B cell (primary cell): Measurements from ENCODE around the gene NRXN2. TPM values are rescaled to one million over a fixed set of nuclear protein-coding genes. Genes with fewer than 3 reads are reported as not detected.

Experiments
- ATAC-seq: fragments of 200-7000 bp; cut with Tn5 transposase; one replicate; pipeline ENCODE4 v1.10.0; 2021; ENCODE audit warnings: low read depth, mild to moderate bottlenecking, moderate number of reproducible peaks, moderate library complexity
- CTCF ChIA-PET: fragments of 350-600 bp; sonication (Branson Sonifier 250); formaldehyde crosslinking; loops from one replicate; lab custom pipeline; 2021; ENCODE audit warnings: antibody characterized with exemption, inconsistent platforms; lab: Charles Lee
- POLR2A ChIA-PET: fragments of 350-600 bp; sonication (Branson Sonifier 250); formaldehyde crosslinking; loops from one replicate; lab custom pipeline; 2021; ENCODE audit warnings: antibody characterized with exemption; lab: Charles Lee
- DNase-seq: peaks from one replicate; pipeline ENCODE4 v3.0.0; 2013
- H2AFZ ChIP-seq: 2 replicates; pipeline ENCODE4 v1.6.1; 2012; ENCODE audit warnings: mild to moderate bottlenecking, low read depth, low read length; ENCODE audit not compliant: insufficient read depth, poor library complexity, severe bottlenecking
- H3K27ac ChIP-seq, 2 donors: 1 replicate in 1 of 2; 2 replicates in 1 of 2; pipeline ENCODE4 v1.5.1; 2012 to 2013; ENCODE audit warnings: low read length in 2 of 2, mild to moderate bottlenecking in 2 of 2, moderate library complexity in 1 of 2
- H3K27me3 ChIP-seq, 4 experiments: fragments of 200-600 bp in 1 of 4; sonication (generic) in 1 of 4; replicated peaks in 1 of 4; 1 replicate in 2 of 4; 2 replicates in 2 of 4; pipeline versions ENCODE4 v1.6.1 to v1.7.0; 2013 to 2016; ENCODE audit warnings: low read length in 3 of 4, mild to moderate bottlenecking in 2 of 4, mixed read lengths in 1 of 4, moderate library complexity in 1 of 4; ENCODE audit not compliant: insufficient read depth in 4 of 4, control insufficient read depth in 3 of 4; ENCODE audit errors: control extremely low read depth in 1 of 4
- H3K36me3 ChIP-seq, 2 experiments: replicated peaks in 1 of 2; 1 replicate in 1 of 2; 2 replicates in 1 of 2; pipeline versions ENCODE4 v1.6.1 to v1.7.1; 2013; ENCODE audit warnings: low read length in 1 of 2; ENCODE audit not compliant: insufficient read depth in 2 of 2, control insufficient read depth in 1 of 2; ENCODE audit errors: control extremely low read depth in 1 of 2, extremely low read depth in 1 of 2
- H3K4me1 ChIP-seq, 2 donors: fragments of 200-600 bp in 1 of 2; sonication (generic) in 1 of 2; 1 replicate in 1 of 2; 2 replicates in 1 of 2; pipeline versions ENCODE4 v1.5.1 to v1.6.1; 2013 to 2017; ENCODE audit warnings: low read length in 2 of 2; ENCODE audit not compliant: control insufficient read depth in 2 of 2, insufficient read depth in 2 of 2
- H3K4me2 ChIP-seq: replicated peaks from 2 replicates; pipeline ENCODE3; 2012; ENCODE audit warnings: mild to moderate bottlenecking, low read depth, low read length; ENCODE audit not compliant: poor library complexity, severe bottlenecking
- H3K4me3 ChIP-seq, 5 experiments: fragments of 200-600 bp in 1 of 5; sonication (generic) in 1 of 5; 1 replicate in 3 of 5; 2 replicates in 2 of 5; pipeline versions ENCODE4 v1.5.1 to v1.7.0; 2011 to 2016; ENCODE audit warnings: low read length in 4 of 5, mild to moderate bottlenecking in 4 of 5, low read depth in 2 of 5, control low read depth in 1 of 5, moderate library complexity in 1 of 5; ENCODE audit not compliant: insufficient read depth in 1 of 5; ENCODE audit errors: control extremely low read depth in 1 of 5, extremely low read depth in 1 of 5
- H3K79me2 ChIP-seq: fragments of 200-600 bp; sonication (generic); one replicate; pipeline ENCODE4 v1.6.0; 2016; ENCODE audit warnings: low read length; ENCODE audit not compliant: control insufficient read depth, insufficient read depth
- H3K9ac ChIP-seq: fragments of 200-600 bp; sonication (generic); 2 replicates; pipeline ENCODE4 v1.6.1; 2017; ENCODE audit warnings: mild to moderate bottlenecking, low read length, moderate library complexity
- H3K9me3 ChIP-seq, 3 donors: one replicate each; pipeline versions ENCODE4 v1.6.1 to v1.7.1; 2013; ENCODE audit warnings: low read length in 2 of 3; ENCODE audit not compliant: control insufficient read depth in 2 of 3, insufficient read depth in 1 of 3; ENCODE audit errors: control extremely low read depth in 1 of 3
- H4K20me1 ChIP-seq: 2 replicates; pipeline ENCODE4 v1.6.0; 2012; ENCODE audit warnings: mild to moderate bottlenecking, low read length; ENCODE audit not compliant: insufficient read depth, control insufficient read depth, poor library complexity, severe bottlenecking
- H3K27ac Mint-ChIP-seq: one replicate; pipeline ENCODE4 v1.8.0; 2021; ENCODE audit warnings: mixed read lengths
- H3K27me3 Mint-ChIP-seq: one replicate; pipeline ENCODE4 v1.8.0; 2021; ENCODE audit warnings: mixed read lengths
- H3K4me1 Mint-ChIP-seq: one replicate; pipeline ENCODE4 v1.8.0; 2021; ENCODE audit warnings: mixed read lengths
- H3K4me3 Mint-ChIP-seq: one replicate; pipeline ENCODE4 v1.8.0; 2021; ENCODE audit warnings: mixed read lengths
- H3K9me3 Mint-ChIP-seq: one replicate; pipeline ENCODE4 v1.8.0; 2022; ENCODE audit warnings: mixed read lengths; ENCODE audit not compliant: insufficient read depth
- CTCF ChIP-seq: fragments of 200-600 bp; IDR thresholded peaks from one replicate; pipeline ENCODE4 v1.8.0; 2022; ENCODE audit warnings: antibody characterized with exemption, mild to moderate bottlenecking
- EZH2 ChIP-seq: IDR thresholded peaks from 2 replicates; pipeline ENCODE4 v1.6.1; 2012; ENCODE audit warnings: borderline replicate concordance, low read depth, mild to moderate bottlenecking, moderate library complexity, low read length; ENCODE audit not compliant: insufficient read depth, poor library complexity, severe bottlenecking
- WGBS: methylation state at CpG from one replicate; pipeline ENCODE4 v1.1.5; 2013; ENCODE audit warnings: missing lambda C conversion rate; ENCODE audit not compliant: insufficient coverage; 5-methylcytosine and 5-hydroxymethylcytosine counted together
- intact Hi-C: fragments of 100-400 bp; cut with micrococcal nuclease; formaldehyde crosslinking; loops from one replicate; pipeline ENCODE4 v1.10.0; 2022
- polyA plus RNA-seq: library from polyadenylated mRNA; depleted of rRNA; stranded (reverse); fragments of >200 nt; gene quantifications from 2 replicates; pipeline ENCODE4 v1.2.3, GENCODE V29; 2012
- total RNA-seq, 2 donors: library from RNA; stranded (reverse); fragments of 120-200 nt in 1 of 2; gene quantifications; 1 replicate in 1 of 2; 2 replicates in 1 of 2; pipeline versions ENCODE4 v1.2.3 to v1.2.4, GENCODE V29; 2013 to 2022

Gene NRXN2
- total and polyA plus RNA-seq, 2 donors (not counting 1 experiment from before 2014, with no cell fraction given) = 0.01 to 0.52 TPM

DNA sequence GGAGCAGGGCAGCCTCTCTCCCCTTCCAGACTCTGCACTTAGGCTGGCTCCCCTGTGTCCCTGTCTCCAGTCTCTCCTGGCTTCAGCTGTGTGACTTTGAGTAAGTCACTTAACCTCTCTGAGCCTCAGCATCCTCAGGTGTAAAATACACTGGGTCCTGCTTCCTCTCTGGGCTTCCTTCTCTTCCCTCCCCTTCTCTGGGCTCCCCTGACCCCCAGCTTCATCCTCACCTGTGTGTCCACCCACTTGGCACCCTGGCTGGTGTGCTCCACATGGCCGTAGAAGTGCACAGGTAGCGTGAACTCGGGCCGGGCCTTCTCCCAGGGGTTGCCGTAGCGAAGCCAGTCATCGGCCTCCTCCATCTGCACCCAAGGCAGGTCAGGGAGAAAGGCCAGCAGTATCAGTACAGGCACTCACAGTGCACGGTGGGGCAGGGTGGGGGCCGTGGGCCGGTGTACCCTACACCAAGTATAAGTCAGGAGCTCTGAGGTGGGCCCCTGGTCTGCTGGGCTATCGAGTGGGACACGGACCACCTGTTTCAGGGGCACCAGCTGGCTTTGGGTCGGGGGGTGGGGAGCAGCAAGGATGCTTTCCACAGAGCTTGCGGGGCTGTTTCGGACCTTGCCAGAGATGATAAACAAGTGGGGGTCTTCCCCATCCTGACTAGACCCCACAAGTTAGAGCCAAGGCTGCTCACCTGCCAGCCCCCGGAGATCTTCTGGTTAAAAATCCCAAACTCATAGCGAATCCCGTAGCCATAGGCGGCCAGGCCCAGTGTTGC, 34.7 kb upstream of the NRXN2 start:
- TF ChIP-seq EZH2 = no peak
- no peak for TF ChIP-seq CTCF
- Mint-ChIP-seq H3K27me3 (no peaks in the 10 kb centered on the region), H3K4me3 (no peak overlapping the region)

More for the DNA sequence above, 34.7 kb upstream of the NRXN2 start:
- no peak overlapping the region for H3K4me3 ChIP-seq
- peaks cover 31 to 46% of the 10 kb centered on the region in 2 donors for H3K4me1 ChIP-seq
- no peak overlapping the region for H3K9ac ChIP-seq
- no peak overlapping the region for H2AFZ ChIP-seq
- no peaks in the 10 kb centered on the region for H4K20me1 ChIP-seq
- Mint-ChIP-seq H3K27ac (peak overlapping the region; percentile 67), H3K9me3 (no peaks in the 10 kb centered on the region), H3K4me1 (peaks cover 42% of the 10 kb centered on the region)
- intact Hi-C loops = no loop called here
- no peaks in the 10 kb centered on the region for H3K27me3 ChIP-seq
- H3K36me3 ChIP-seq = peaks cover 0 to 26% of the 10 kb centered on the region in 2 experiments
- no peak overlapping the region for H3K4me2 ChIP-seq
- CTCF ChIA-PET = interaction anchor here (2.0 kb wide), 1 partner anchor 11 kb away, joined by 5 read pairs; no protein-coding TSS in a partner anchor
- H3K9me3 ChIP-seq = no peaks in the 10 kb centered on the region
- no peak overlapping the region for H3K27ac ChIP-seq
- POLR2A ChIA-PET = interaction anchor here (8.8 kb wide), 1 partner anchor 12 kb away, joined by 175 read pairs; the partner anchor contains the start of gene RASGRP2
- DNase-seq = no peak
- ATAC-seq = no peak
- 97% methylated on average over 13 of the region's 19 CpGs for WGBS
- H3K79me2 ChIP-seq = peaks cover 81% of the 10 kb centered on the region
